Fibroblast of mammary gland (primary cell): ENCODE data around the gene TAF1A.

ENCODE experiments used
- DNase-seq: peaks from one replicate; pipeline ENCODE4 v3.0.0-alpha.2; 2010; ENCODE audit warnings: low read depth
- H3K4me3 ChIP-seq: 2 replicates; pipeline ENCODE4 v1.5.1; 2011; ENCODE audit warnings: low read depth, mild to moderate bottlenecking, low read length, moderate library complexity; ENCODE audit not compliant: control insufficient read depth
- TF ChIP-seq, protein P1 (sequence below): conservative IDR thresholded peaks from 2 replicates; pipeline ENCODE4 v1.5.1; 2011; ENCODE audit warnings: low read depth, low read length, inconsistent platforms; ENCODE audit not compliant: control insufficient read depth, insufficient read depth

The TAF1A gene

DNA sequence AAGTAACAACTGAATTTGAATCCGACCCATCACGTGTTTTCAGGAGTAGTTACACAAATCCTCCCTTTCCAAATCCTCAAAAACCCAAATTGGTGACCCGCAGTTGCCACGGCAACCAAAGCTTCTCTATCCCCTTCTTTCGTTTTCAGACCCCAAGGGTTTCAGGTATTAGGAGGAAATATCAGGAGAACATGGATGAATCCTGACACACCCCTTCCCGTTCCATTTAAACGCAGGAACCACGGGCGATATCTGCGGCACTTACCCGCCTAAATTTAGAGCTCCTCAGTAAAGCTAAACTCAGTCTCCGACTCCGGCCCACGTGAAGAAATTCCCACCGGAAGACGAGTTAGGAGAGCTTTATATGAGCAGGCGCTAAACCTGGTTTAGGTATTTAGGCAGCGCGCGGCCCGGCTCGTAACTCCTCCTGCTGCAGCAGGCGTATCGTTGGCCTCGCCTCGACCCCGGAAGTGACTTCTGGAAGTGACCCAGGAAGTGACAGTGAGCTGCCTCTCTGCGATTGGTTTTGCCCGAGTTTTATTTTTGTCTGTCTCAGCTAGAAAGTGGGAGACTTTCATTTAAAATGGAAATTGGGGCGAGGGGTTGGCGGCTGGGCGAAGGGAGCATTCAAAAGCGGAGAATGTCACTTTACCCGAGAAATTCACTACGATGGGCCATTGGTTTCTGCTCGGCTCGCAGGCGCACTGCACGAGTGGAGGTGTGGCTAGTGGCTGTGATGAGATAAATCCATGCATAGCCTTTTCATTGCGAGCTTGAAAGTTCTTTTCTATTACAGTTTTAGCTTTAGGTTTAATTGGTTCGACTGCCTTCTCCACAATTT, at the start of gene TAF1A:
Gene TAF1A (minus strand): TSS at position 472 of the 841 bp plus-strand sequence.
- TF ChIP-seq, protein P1, sequence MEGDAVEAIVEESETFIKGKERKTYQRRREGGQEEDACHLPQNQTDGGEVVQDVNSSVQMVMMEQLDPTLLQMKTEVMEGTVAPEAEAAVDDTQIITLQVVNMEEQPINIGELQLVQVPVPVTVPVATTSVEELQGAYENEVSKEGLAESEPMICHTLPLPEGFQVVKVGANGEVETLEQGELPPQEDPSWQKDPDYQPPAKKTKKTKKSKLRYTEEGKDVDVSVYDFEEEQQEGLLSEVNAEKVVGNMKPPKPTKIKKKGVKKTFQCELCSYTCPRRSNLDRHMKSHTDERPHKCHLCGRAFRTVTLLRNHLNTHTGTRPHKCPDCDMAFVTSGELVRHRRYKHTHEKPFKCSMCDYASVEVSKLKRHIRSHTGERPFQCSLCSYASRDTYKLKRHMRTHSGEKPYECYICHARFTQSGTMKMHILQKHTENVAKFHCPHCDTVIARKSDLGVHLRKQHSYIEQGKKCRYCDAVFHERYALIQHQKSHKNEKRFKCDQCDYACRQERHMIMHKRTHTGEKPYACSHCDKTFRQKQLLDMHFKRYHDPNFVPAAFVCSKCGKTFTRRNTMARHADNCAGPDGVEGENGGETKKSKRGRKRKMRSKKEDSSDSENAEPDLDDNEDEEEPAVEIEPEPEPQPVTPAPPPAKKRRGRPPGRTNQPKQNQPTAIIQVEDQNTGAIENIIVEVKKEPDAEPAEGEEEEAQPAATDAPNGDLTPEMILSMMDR = no peak
- peak within 1 kb of the TSS; percentile 95 for H3K4me3 ChIP-seq
- peak; percentile 78 for DNase-seq

- DNase-seq = peak; percentile 94
- H3K4me3 ChIP-seq = no peak overlapping the region
- TF ChIP-seq, protein P1 = peak; percentile 93
These were observed 44.7 kb upstream of the TAF1A start for GRCh38 chr1:222634180-222635013.

DNA sequence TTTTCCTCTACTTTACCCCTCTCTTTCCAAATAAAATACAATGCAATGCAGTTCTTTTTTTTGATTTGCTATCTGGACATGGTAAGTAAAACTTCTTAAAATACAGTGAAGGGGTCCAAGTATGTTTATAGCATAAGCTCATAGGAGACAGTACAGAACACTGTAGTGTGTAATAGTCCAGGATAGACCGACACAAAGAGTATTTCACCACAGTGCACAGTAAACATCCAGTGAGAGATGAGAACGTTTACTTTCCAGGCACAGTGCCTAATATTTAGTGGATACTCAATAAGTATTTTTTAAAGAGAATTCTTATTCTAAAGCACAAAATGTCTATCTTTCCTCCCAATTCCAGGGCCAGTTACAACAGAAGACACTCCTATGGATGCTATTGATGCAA, 43.0 kb upstream of the TAF1A start:
- TF ChIP-seq, protein P1 = no peak
- H3K4me3 ChIP-seq = no peak overlapping the region
- DNase-seq = no peak

DNA sequence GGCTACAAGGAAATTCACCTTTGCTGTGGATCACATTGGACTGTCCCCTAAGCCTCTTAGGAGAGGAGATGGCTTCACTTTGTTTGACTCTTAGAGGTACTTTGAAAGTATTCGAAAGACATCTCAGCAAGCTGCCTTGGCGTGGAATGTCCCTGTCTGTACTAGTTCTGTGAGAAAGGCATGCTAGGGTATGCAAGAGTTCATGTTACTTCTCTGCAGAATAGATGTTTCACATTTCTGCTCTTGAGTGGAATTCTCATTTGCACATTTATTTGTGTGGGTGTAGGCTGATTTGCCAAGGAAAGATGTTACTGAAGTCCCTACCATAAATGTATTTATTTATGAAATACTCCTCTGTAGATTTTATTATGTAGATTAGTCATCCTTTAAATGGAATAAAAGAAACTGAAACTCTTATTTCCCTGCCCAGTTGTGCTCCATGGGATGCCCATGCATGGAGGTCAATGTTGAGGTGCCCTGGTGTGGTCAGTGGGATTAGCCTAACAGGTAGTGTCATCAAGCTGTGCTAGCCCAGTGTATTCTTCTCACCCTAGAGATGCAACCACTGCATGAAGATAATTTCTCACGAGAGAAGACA, 42.0 kb upstream of the TAF1A start:
- DNase-seq = no peak
- TF ChIP-seq, protein P1 = no peak
- H3K4me3 ChIP-seq = no peak overlapping the region

DNA sequence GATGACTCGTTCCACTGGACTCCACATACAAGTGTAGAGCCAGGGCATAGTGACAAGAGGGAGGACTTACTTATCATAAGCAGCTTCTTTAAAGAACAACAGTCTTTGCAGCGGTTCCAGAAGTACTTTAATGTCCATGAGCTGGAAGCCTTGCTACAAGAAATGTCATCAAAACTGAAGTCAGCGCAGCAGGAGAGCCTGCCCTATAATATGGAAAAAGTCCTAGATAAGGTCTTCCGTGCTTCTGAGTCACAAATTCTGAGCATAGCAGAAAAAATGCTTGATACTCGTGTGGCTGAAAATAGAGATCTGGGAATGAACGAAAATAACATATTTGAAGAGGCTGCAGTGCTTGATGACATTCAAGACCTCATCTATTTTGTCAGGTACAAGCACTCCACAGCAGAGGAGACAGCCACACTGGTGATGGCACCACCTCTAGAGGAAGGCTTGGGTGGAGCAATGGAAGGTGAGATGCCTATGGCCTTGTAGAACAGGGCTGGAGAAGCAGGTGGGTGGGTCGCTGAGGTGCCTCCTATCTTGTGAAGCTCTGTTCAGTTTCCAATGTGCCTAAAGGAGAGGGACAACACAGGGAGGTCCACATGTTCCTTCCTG, 40.3 kb upstream of the TAF1A start:
- H3K4me3 ChIP-seq = no peak overlapping the region
- TF ChIP-seq, protein P1 = no peak
- no peak for DNase-seq

GRCh38 chr1:222627232-222627631, 37.5 kb upstream of the TAF1A start:
- H3K4me3 ChIP-seq = no peak overlapping the region
- TF ChIP-seq, protein P1 = no peak
- peak; percentile 98 for DNase-seq
